H1 (cell line): ENCODE data around the gene ACSM2B. TPM values are rescaled to one million over a fixed set of nuclear protein-coding genes. Genes with fewer than 3 reads are reported as not detected.

Source experiments
- CTCF ChIA-PET: fragments of 300-600 bp; sonication (Branson Sonifier 250); formaldehyde crosslinking; loops from one replicate; lab custom pipeline; 2021; ENCODE audit not compliant: partially characterized antibody; lab: Charles Lee
- POLR2A ChIA-PET: fragments of 300-600 bp; sonication (Branson Sonifier 250); formaldehyde crosslinking; loops from one replicate; lab custom pipeline; 2021; ENCODE audit warnings: inconsistent platforms; ENCODE audit not compliant: partially characterized antibody; lab: Charles Lee
- DNase-seq, 2 experiments: peaks; one replicate each; pipeline versions ENCODE4 v3.0.0 to v3.0.0-alpha.2; 2010 to 2022; ENCODE audit warnings: low spot score in 2 of 2, low read depth in 1 of 2, mixed read lengths in 1 of 2
- FAIRE-seq: peaks from 2 replicates; lab custom pipeline; 2011; peaks lifted over from hg19 to GRCh38; lab: Jason Lieb, UNC
- H2AFZ ChIP-seq: 2 replicates; pipeline ENCODE4 v1.8.1; 2012; ENCODE audit warnings: low read length, inconsistent platforms
- H2AK5ac ChIP-seq: 2 replicates; pipeline ENCODE4 v1.6.1; 2013; ENCODE audit warnings: low read depth, low read length
- H2BK120ac ChIP-seq: replicated peaks from 2 replicates; pipeline ENCODE3; 2013; ENCODE audit warnings: low read depth, low read length, inconsistent platforms
- H2BK12ac ChIP-seq: 2 replicates; pipeline ENCODE4 v1.6.1; 2013; ENCODE audit warnings: low read depth, low read length
- H2BK15ac ChIP-seq: 2 replicates; pipeline ENCODE4 v1.6.1; 2013; ENCODE audit warnings: low read length
- H2BK20ac ChIP-seq: 2 replicates; pipeline ENCODE4 v1.6.1; 2013; ENCODE audit warnings: low read length
- H2BK5ac ChIP-seq: 2 replicates; pipeline ENCODE4 v1.6.1; 2013; ENCODE audit warnings: low read depth, low read length
- H3K14ac ChIP-seq: 2 replicates; pipeline ENCODE4 v1.6.1; 2013; ENCODE audit warnings: inconsistent platforms; ENCODE audit not compliant: insufficient read length
- H3K18ac ChIP-seq: 2 replicates; pipeline ENCODE4 v1.6.1; 2013; ENCODE audit warnings: low read length; ENCODE audit errors: extremely low read depth
- H3K23ac ChIP-seq: 2 replicates; pipeline ENCODE4 v1.6.1; 2013; ENCODE audit warnings: inconsistent platforms; ENCODE audit not compliant: insufficient read length
- H3K23me2 ChIP-seq: 2 replicates; pipeline ENCODE4 v1.6.1; 2013; ENCODE audit warnings: low read depth, low read length
- H3K27ac ChIP-seq: 2 replicates; pipeline ENCODE4 v1.6.1; 2011; ENCODE audit warnings: low read depth, low read length, inconsistent platforms
- H3K27me3 ChIP-seq, 4 experiments: replicated peaks in 1 of 4; 1 replicate in 1 of 4; 2 replicates in 3 of 4; pipeline versions ENCODE4 v1.6.1 to v1.8.1; 2011 to 2013; ENCODE audit warnings: low read length in 3 of 4, mild to moderate bottlenecking in 3 of 4, inconsistent platforms in 2 of 4, mixed read lengths in 2 of 4, moderate library complexity in 1 of 4; ENCODE audit not compliant: control insufficient read depth in 3 of 4, insufficient read depth in 3 of 4; ENCODE audit errors: extremely low read depth in 1 of 4
- H3K36me3 ChIP-seq, 4 experiments: 2 replicates each; pipeline versions ENCODE4 v1.6.1 to v1.8.1; 2011 to 2013; ENCODE audit warnings: mild to moderate bottlenecking in 4 of 4, low read length in 3 of 4, moderate library complexity in 2 of 4, control low read depth in 1 of 4, inconsistent platforms in 1 of 4; ENCODE audit not compliant: insufficient read depth in 4 of 4, control insufficient read depth in 2 of 4
- H3K4ac ChIP-seq: replicated peaks from 2 replicates; pipeline ENCODE3; 2013; ENCODE audit warnings: low read length, low read depth, mixed read lengths, inconsistent platforms; ENCODE audit not compliant: insufficient read length
- H3K4me1 ChIP-seq, 4 experiments: replicated peaks in 1 of 4; 1 replicate in 1 of 4; 2 replicates in 3 of 4; pipeline versions ENCODE4 v1.6.1 to v1.8.1; 2011 to 2013; ENCODE audit warnings: low read length in 3 of 4, inconsistent platforms in 2 of 4, mixed read lengths in 1 of 4; ENCODE audit not compliant: insufficient read depth in 4 of 4, control insufficient read depth in 3 of 4
- H3K4me2 ChIP-seq, 2 experiments: 2 replicates each; pipeline versions ENCODE4 v1.6.1 to v1.8.1; 2011 to 2013; ENCODE audit warnings: low read depth in 2 of 2, low read length in 2 of 2, control low read depth in 1 of 2, inconsistent platforms in 1 of 2, mild to moderate bottlenecking in 1 of 2; ENCODE audit not compliant: insufficient read depth in 1 of 2
- H3K4me3 ChIP-seq, 4 experiments: fragments of 200-600, 300-600 bp in 1 of 4; sonication (generic), shearing (Covaris generic), sonication (Bioruptor Twin) in 1 of 4; 2 replicates each; pipeline versions ENCODE4 v1.5.1 to v1.8.1; 2011 to 2016; ENCODE audit warnings: low read length in 4 of 4, low read depth in 3 of 4, control low read depth in 2 of 4, inconsistent platforms in 2 of 4, mild to moderate bottlenecking in 2 of 4, mixed read lengths in 1 of 4, moderate library complexity in 1 of 4; ENCODE audit not compliant: insufficient read depth in 2 of 4; ENCODE audit errors: extremely low read depth in 1 of 4
- H3K56ac ChIP-seq: replicated peaks from 2 replicates; pipeline ENCODE3; 2013; ENCODE audit warnings: low read depth, mild to moderate bottlenecking, mixed read lengths, low read length, inconsistent platforms; ENCODE audit not compliant: insufficient read length
- H3K79me1 ChIP-seq: 2 replicates; pipeline ENCODE4 v1.6.1; 2013; ENCODE audit warnings: low read depth, low read length, control low read depth
- H3K79me2 ChIP-seq, 2 experiments: 2 replicates each; pipeline versions ENCODE4 v1.6.1 to v1.8.1; 2012 to 2013; ENCODE audit warnings: low read length in 2 of 2, mild to moderate bottlenecking in 2 of 2, inconsistent platforms in 1 of 2; ENCODE audit not compliant: insufficient read depth in 2 of 2, control insufficient read depth in 1 of 2
- H3K9ac ChIP-seq, 4 experiments: replicated peaks in 1 of 4; 1 replicate in 1 of 4; 2 replicates in 3 of 4; pipeline versions ENCODE4 v1.6.1 to v1.8.1; 2011 to 2013; ENCODE audit warnings: low read depth in 3 of 4, low read length in 3 of 4, control low read depth in 2 of 4, mild to moderate bottlenecking in 2 of 4, moderate library complexity in 2 of 4, inconsistent platforms in 1 of 4; ENCODE audit errors: extremely low read depth in 1 of 4
- H3K9me3 ChIP-seq, 2 experiments: 2 replicates each; pipeline versions ENCODE4 v1.6.1 to v1.8.1; 2012 to 2013; ENCODE audit warnings: mild to moderate bottlenecking in 2 of 2, moderate library complexity in 2 of 2, control low read depth in 1 of 2, inconsistent platforms in 1 of 2, low read depth in 1 of 2, low read length in 1 of 2, mixed read lengths in 1 of 2; ENCODE audit not compliant: insufficient read depth in 2 of 2
- H4K20me1 ChIP-seq, 2 experiments: replicated peaks in 1 of 2; 2 replicates each; pipeline versions ENCODE3 to v1.8.1; 2011 to 2013; ENCODE audit warnings: inconsistent platforms in 2 of 2, low read length in 2 of 2, mild to moderate bottlenecking in 1 of 2; ENCODE audit not compliant: insufficient read depth in 2 of 2, control insufficient read depth in 1 of 2
- H4K5ac ChIP-seq: 2 replicates; pipeline ENCODE4 v1.6.1; 2013; ENCODE audit warnings: low read length, low read depth, mixed read lengths, inconsistent platforms; ENCODE audit not compliant: insufficient read length
- H4K8ac ChIP-seq: 2 replicates; pipeline ENCODE4 v1.8.0; 2013; ENCODE audit warnings: mild to moderate bottlenecking, moderate library complexity, low read length, inconsistent platforms; ENCODE audit not compliant: insufficient read depth; ENCODE audit errors: extremely low read depth
- H4K91ac ChIP-seq: replicated peaks from 2 replicates; pipeline ENCODE3; 2013; ENCODE audit warnings: low read length, mixed read lengths, inconsistent platforms; ENCODE audit not compliant: insufficient read length
- ATF2 ChIP-seq: IDR thresholded peaks from 2 replicates; pipeline ENCODE4 v1.6.1; 2012; ENCODE audit warnings: low read length, inconsistent platforms
- ATF3 ChIP-seq: IDR thresholded peaks from 2 replicates; pipeline ENCODE4 v1.6.1; 2011; ENCODE audit warnings: low read depth, mild to moderate bottlenecking, low read length; ENCODE audit not compliant: insufficient read depth
- BCL11A ChIP-seq, 2 experiments: IDR thresholded peaks; one replicate each; pipeline ENCODE4 v1.6.1; 2011; ENCODE audit warnings: low read depth in 2 of 2, low read length in 2 of 2, mild to moderate bottlenecking in 2 of 2
- BRCA1 ChIP-seq: IDR thresholded peaks from 2 replicates; pipeline ENCODE4 v1.6.1; 2012; ENCODE audit warnings: low read depth, low read length, improper control_type of control experiment
- CBX5 ChIP-seq: fragments of 300-800, 300-1000 bp; sonication (generic); IDR thresholded peaks from 2 replicates; pipeline ENCODE4 v1.7.1; 2016; ENCODE audit warnings: antibody characterized with exemption, low read length, low read depth
- RFX5 ChIP-seq: IDR thresholded peaks from 2 replicates; pipeline ENCODE4 v1.6.1; 2011; ENCODE audit warnings: low read depth, low read length, improper control_type of control experiment, borderline replicate concordance
- SAP30 ChIP-seq: fragments of 300-600 bp; sonication (generic); IDR thresholded peaks from 2 replicates; pipeline ENCODE4 v1.7.1; 2012; ENCODE audit warnings: low read length, moderate library complexity, mild to moderate bottlenecking, inconsistent platforms; ENCODE audit not compliant: insufficient read depth, insufficient replicate concordance
- SIN3A ChIP-seq, 2 experiments: IDR thresholded peaks in 1 of 2; conservative IDR thresholded peaks in 1 of 2; 2 replicates each; pipeline ENCODE4 v1.6.1; 2011 to 2012; ENCODE audit warnings: low read length in 2 of 2, improper control_type of control experiment in 1 of 2, low read depth in 1 of 2, mild to moderate bottlenecking in 1 of 2
- TAF7 ChIP-seq: optimal IDR thresholded peaks from 2 replicates; pipeline ENCODE3; 2011; ENCODE audit warnings: low read depth, mild to moderate bottlenecking, inconsistent platforms, low read length, moderate library complexity, borderline replicate concordance
- TCF12 ChIP-seq: IDR thresholded peaks from 2 replicates; pipeline ENCODE4 v1.6.1; 2011; ENCODE audit warnings: low read depth, mild to moderate bottlenecking, low read length
- TEAD4 ChIP-seq: IDR thresholded peaks from 2 replicates; pipeline ENCODE4 v1.6.1; 2012; ENCODE audit warnings: low read depth, low read length, inconsistent platforms, mixed read lengths
- WGBS, 2 experiments: shearing (Covaris generic) in 1 of 2; methylation state at CpG; one replicate each; pipeline versions ENCODE4 v1.1.6 to v1.1.7; 2013 to 2015; ENCODE audit warnings: low lambda C conversion rate in 2 of 2, mixed read lengths in 2 of 2, inconsistent platforms in 1 of 2, low coverage in 1 of 2, missing lambda C conversion rate in 1 of 2; ENCODE audit not compliant: insufficient replicate concordance in 2 of 2, insufficient coverage in 1 of 2, insufficient read length in 1 of 2; ENCODE audit errors: extremely low coverage in 1 of 2, missing lambda C conversion rate in 1 of 2; 5-methylcytosine and 5-hydroxymethylcytosine counted together
- polyA plus RNA-seq, 7 experiments: library from polyadenylated mRNA; depleted of rRNA in 3 of 7; stranded (reverse) in 5 of 7; unstranded in 2 of 7; fragments of >200 nt in 5 of 7; fragments of 200-250 nt in 2 of 7; gene quantifications; 1 replicate in 5 of 7; 2 replicates in 1 of 7; 4 replicates in 1 of 7; pipeline versions ENCODE4 v1.2.1 to v1.2.3, GENCODE V29; 2011 to 2013; ENCODE audit warnings: missing spikeins in 2 of 7, mixed read lengths in 2 of 7
- total RNA-seq: library from RNA; stranded (reverse); fragmentation: NEBNext Ultra II Directional; extraction: Animal tissue kit (Norgen Biotek cat#: 25700); gene quantifications from 2 replicates; pipeline ENCODE4 v1.2.1, GENCODE V29; 2021

ACSM2B gene
- total and polyA plus RNA-seq, 2 of the 8 experiments (the other 6 are each of a cell fraction or from before 2014, with no cell fraction given): not detected

- no peak overlapping the region for H3K4me2 ChIP-seq
- H3K4me3 ChIP-seq: no peak overlapping the region
- H4K5ac ChIP-seq: no peak overlapping the region
- 91% methylated on average over 6 of the region's 6 CpGs; no CpG with 5 or more reads in 1 of the 2 experiments for WGBS, 2 experiments
- H3K27me3 ChIP-seq: no peaks in the 10 kb centered on the region
- no peak overlapping the region for H3K27ac ChIP-seq
- H4K20me1 ChIP-seq: no peaks in the 10 kb centered on the region
- no peak overlapping the region for H4K91ac ChIP-seq
- CTCF ChIA-PET: interaction anchor here (0.6 to 1.3 kb wide), 2 partner anchors 9 to 236 kb away, joined by 3 to 4 read pairs; no protein-coding TSS in a partner anchor
- H2BK5ac ChIP-seq: no peak overlapping the region
- H3K56ac ChIP-seq: no peak overlapping the region
- no peak overlapping the region for H3K23ac ChIP-seq
- H2AK5ac ChIP-seq: no peak overlapping the region
- peak overlapping the region; percentile 74 for H3K4ac ChIP-seq
- no peak overlapping the region; the same call in 1 of the 2 replicates for H2BK12ac ChIP-seq
- H2BK15ac ChIP-seq: no peak overlapping the region
- FAIRE-seq: no peak
- DNase-seq: no peak
- H2BK120ac ChIP-seq: no peak overlapping the region
- no peaks in the 10 kb centered on the region for H3K79me2 ChIP-seq
- peaks cover 0 to 6% (median 1%) of the 10 kb centered on the region in 4 experiments; a peak in 4 of 7 replicates for H3K4me1 ChIP-seq
- H2BK20ac ChIP-seq: peak overlapping the region; percentile 40; the same call in 1 of the 2 replicates
- H4K8ac ChIP-seq: no peak overlapping the region
- H2AFZ ChIP-seq: no peak overlapping the region
- H3K9ac ChIP-seq: no peak overlapping the region
- H3K9me3 ChIP-seq: no peaks in the 10 kb centered on the region
- H3K18ac ChIP-seq: peak overlapping the region; percentile 27; the same call in 1 of the 2 replicates
- no peaks in the 10 kb centered on the region for H3K36me3 ChIP-seq
- H3K23me2 ChIP-seq: peaks cover 5% of the 10 kb centered on the region; the same call in 1 of the 2 replicates
- POLR2A ChIA-PET: no interaction called here
- H3K14ac ChIP-seq: no peak overlapping the region
- no peaks in the 10 kb centered on the region for H3K79me1 ChIP-seq
- no peak for TF ChIP-seq ATF3
- no peak for TF ChIP-seq TAF7
- TF ChIP-seq BRCA1: no peak
- no peak for TF ChIP-seq BCL11A (IDR thresholded peaks at IDR 0.05; ENCODE audit: low read depth in 2 of 2, low read length in 2 of 2)
- no peak for TF ChIP-seq SAP30
- no peak for TF ChIP-seq CBX5
- no peak for TF ChIP-seq TEAD4
- no peak for TF ChIP-seq SIN3A (conservative IDR thresholded peaks at IDR 0.05 in 1 of 2, IDR thresholded peaks at IDR 0.05 in 1 of 2; ENCODE audit: low read depth in 1 of 2, low read length in 2 of 2)
- no peak for TF ChIP-seq RFX5
- TF ChIP-seq ATF2: no peak
- TF ChIP-seq TCF12: no peak
Observed at GRCh38 chr16:20621406-20621805, 45.2 kb upstream of the ACSM2B start.
